Measurements from ENCODE around the gene PDHA1.

Gene PDHA1

GRCh38 chrX:19377799-19378198, 34.1 kb downstream of the PDHA1 start:
- DNase-seq, result no peak

- DNase-seq, result no peak
Measured at GRCh38 chrX:19381326-19381725, 37.6 kb downstream of the PDHA1 start.

- DNase-seq, result no peak
Measured at GRCh38 chrX:19382555-19383145, 38.9 kb downstream of the PDHA1 start.

DNA sequence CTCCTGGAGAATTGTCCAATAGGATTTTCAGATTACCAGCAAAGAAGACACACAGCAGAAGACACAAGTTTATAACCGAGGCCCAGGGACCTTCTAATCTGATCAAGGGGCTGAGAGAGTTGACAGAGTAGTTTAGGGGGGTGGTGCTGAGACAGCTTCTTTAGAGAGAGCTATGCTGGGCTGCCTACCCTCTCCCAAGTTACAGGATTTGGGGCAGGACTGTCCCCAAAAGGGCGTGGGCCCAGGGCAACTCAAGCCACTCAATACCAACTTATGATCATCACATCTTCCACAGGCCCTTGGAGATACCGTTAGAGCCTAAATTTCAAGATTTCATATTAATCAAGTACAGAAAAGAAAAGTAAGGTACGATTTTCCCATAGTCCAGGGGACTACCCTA, 43.0 kb downstream of the PDHA1 start:
- DNase-seq, result no peak

GRCh38 chrX:19388064-19388679, 44.4 kb downstream of the PDHA1 start:
- DNase-seq, result no peak

DNA sequence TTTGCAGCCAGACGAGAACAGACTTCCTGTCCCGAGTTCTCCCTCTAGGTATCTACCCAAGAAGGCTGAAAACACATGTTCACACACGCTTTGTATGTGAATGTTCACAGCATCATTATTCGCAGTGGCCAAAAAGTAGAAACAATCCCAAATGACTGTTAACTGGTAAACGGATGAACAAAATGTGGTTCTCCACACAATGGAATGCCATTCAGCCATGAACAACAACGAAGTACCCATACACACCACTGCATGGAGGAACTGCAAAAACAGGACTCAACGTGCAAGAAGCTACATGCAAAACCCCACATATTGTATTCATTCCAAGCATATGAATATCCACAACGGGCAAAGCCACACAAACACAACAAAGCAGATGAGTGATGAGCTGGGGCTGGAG, 45.0 kb downstream of the PDHA1 start:
- DNase-seq, result no peak

GRCh38 chrX:19389227-19389845, 45.6 kb downstream of the PDHA1 start:
- no peak for DNase-seq

- DNase-seq, result no peak
Measured at GRCh38 chrX:19392078-19392477, 48.4 kb downstream of the PDHA1 start.

DNA sequence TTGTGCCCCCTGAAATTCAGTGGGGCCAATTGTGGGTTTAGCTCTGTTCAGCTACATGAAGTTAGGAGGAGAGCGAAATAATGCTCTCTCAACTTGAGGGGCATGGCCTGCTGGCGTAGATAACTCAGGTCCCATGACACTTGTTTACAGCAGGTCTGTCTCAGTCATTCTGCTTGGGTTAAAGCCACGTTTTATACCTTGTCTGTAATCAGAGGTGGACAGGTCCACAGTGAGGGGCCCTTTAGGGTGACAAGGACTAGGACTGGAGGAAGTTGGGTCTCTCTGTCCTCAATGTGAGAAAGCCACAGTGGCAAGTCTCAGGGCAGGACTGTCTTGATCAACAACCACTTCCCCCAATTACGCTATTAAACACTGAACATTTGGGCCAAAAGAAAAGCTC, 49.0 kb downstream of the PDHA1 start:
- DNase-seq, result no peak

DNA sequence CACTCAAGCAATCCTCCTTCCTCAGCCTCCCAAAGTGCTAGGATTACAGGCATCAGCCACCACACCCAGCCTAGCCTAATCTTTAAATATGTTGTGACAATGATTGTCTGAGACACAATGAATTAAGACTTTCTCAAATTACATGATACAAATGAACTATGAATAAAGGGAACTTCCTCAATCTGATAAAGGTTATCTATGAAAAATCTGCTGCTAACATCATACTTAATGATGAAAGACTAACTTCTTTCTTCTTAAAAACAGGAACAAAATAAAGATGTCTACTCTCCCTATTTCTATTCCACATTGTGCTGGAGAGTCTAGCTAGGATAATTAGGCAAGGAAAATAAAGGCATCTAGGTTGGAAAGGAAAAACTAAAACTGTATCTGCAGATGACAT, 60.0 kb downstream of the PDHA1 start:
- no peak for DNase-seq

DNA sequence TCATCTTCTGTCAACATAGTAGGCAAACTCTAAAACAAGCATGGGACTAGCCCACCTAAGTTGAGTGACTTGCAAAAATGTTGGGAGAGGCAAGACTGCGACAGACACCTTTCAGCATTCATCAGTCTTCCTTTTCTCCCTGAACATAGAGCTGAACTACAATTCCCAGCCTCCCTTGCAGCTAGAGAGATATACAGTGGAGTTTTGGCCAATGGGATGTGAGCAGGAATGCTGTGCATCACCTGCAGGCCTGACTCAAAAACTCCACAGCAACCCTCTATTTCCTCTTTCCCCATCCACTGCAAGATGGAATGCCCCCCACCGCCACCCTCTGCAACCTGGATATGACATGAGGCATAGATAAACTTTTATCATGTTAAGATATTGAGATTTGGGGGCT, 66.5 kb downstream of the PDHA1 start:
- DNase-seq, result no peak
